NB4 (cell line): ENCODE results near the gene TP53TG5.
A peak's percentile ranks its signal among the peaks of the same experiment; 100 is the strongest.

Experiments used
- DNase-seq: peaks from one replicate; pipeline ENCODE4 v3.0.0; 2010; ENCODE audit warnings: low read depth
- H3K4me3 ChIP-seq: one replicate; pipeline ENCODE4 v1.5.1; 2011; ENCODE audit warnings: mild to moderate bottlenecking, low read depth, low read length, moderate library complexity
- MAX ChIP-seq: IDR thresholded peaks from 2 replicates; pipeline ENCODE4 v1.6.1; 2011; ENCODE audit warnings: low read depth, low read length
- MYC ChIP-seq: IDR thresholded peaks from 2 replicates; pipeline ENCODE4 v1.6.1; 2011; ENCODE audit warnings: low read depth, low read length
- POLR2A ChIP-seq: IDR thresholded peaks from 2 replicates; pipeline ENCODE4 v1.6.1; 2011; ENCODE audit warnings: mild to moderate bottlenecking; ENCODE audit not compliant: insufficient read length; ENCODE audit errors: extremely low read depth
- TF ChIP-seq, protein P1 (sequence below): IDR thresholded peaks from one replicate; pipeline ENCODE4 v1.5.1; 2012; ENCODE audit warnings: low read depth, low read length

Gene TP53TG5

GRCh38 chr20:45409521-45410272 is 31.6 kb upstream of the TP53TG5 start:
- no peak for DNase-seq

GRCh38 chr20:45408646-45409213 is 30.6 kb upstream of the TP53TG5 start:
- peak; percentile 42 for DNase-seq
- H3K4me3 ChIP-seq: no peak overlapping the region
- TF ChIP-seq, protein P1, sequence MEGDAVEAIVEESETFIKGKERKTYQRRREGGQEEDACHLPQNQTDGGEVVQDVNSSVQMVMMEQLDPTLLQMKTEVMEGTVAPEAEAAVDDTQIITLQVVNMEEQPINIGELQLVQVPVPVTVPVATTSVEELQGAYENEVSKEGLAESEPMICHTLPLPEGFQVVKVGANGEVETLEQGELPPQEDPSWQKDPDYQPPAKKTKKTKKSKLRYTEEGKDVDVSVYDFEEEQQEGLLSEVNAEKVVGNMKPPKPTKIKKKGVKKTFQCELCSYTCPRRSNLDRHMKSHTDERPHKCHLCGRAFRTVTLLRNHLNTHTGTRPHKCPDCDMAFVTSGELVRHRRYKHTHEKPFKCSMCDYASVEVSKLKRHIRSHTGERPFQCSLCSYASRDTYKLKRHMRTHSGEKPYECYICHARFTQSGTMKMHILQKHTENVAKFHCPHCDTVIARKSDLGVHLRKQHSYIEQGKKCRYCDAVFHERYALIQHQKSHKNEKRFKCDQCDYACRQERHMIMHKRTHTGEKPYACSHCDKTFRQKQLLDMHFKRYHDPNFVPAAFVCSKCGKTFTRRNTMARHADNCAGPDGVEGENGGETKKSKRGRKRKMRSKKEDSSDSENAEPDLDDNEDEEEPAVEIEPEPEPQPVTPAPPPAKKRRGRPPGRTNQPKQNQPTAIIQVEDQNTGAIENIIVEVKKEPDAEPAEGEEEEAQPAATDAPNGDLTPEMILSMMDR: no peak
- TF ChIP-seq POLR2A (no peak), MAX (no peak), MYC (no peak)

More at GRCh38 chr20:45409521-45410272, 31.6 kb upstream of the TP53TG5 start:
- H3K4me3 ChIP-seq: no peak overlapping the region
- TF ChIP-seq MAX (no peak), POLR2A (no peak), MYC (no peak)
- TF ChIP-seq, protein P1: no peak

DNA sequence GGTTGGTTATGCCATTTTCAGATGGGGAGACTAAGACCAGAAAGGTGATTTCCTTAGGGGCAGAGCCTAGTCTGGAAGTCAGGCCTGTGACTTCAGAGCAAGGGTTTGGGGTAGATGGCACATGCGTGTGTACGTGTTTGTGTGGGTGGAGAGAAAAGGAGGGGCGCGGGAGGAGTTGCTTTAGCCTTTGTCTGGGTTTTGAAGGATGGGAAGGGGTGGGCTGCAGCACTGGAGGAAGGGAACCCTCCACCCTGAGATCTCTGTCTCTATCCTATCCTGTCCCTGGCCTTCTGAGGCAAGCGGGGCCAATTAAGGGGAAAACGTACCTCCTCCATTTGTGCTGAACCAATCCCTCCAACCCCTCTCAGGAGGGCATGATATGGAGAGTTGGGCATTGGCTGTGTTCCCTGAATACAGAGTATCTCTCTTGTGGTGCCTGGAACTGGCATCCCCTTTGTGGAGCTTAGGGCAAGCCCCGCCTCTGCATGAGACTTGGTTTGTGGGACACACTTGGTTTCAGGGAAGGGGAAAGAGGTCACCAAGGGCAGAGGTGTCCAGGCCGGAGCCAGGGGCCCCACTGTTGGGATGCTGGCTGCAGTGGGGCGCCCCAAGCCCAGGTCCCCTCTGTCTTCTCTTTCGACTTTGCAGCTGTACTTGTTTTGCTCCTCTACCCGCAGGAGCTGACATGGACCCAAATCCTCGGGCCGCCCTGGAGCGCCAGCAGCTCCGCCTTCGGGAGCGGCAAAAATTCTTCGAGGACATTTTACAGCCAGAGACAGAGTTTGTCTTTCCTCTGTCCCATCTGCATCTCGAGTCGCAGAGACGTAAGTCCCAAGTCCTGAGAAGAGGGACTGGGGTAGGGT is 29.9 kb upstream of the TP53TG5 start, which contains the start of gene DBNDD2:
TSS of gene DBNDD2 (plus strand) at position 507 of the 863 bp plus-strand sequence. CDS start at position 686, 179 bp downstream.
- no peak for TF ChIP-seq MAX
- DNase-seq: no peak
- H3K4me3 ChIP-seq: no peak within 1 kb of the TSS

GRCh38 chr20:45407067-45407745 is 29.1 kb upstream of the TP53TG5 start:
- TF ChIP-seq, protein P1: no peak
- TF ChIP-seq POLR2A (no peak), MYC (no peak), MAX (no peak)
- no peak overlapping the region for H3K4me3 ChIP-seq
- no peak for DNase-seq

- peak overlapping the region; percentile 51 for H3K4me3 ChIP-seq
- TF ChIP-seq MYC: peak; percentile 27; the same call in 1 of the 2 replicates
- TF ChIP-seq POLR2A: no peak
- peak; percentile 82 for DNase-seq
Measured at GRCh38 chr20:45406260-45407066, 28.3 kb upstream of the TP53TG5 start.
